Muscle of leg (tissue), 11 donors: ENCODE measurements around the gene TBC1D16. TPM values are rescaled to one million over a fixed set of nuclear protein-coding genes. Genes with fewer than 3 reads are reported as not detected.
"Not testable (repeated sequence)": the region's sequence is repeated elsewhere in the genome, so short reads cannot be mapped to it uniquely, and the experiment has no call there.

ENCODE experiments used
- DNase-seq: peaks from one replicate; pipeline ENCODE4 v3.0.0; 2013
- H3K27ac ChIP-seq: one replicate; pipeline ENCODE4 v1.5.1; 2013; ENCODE audit warnings: mild to moderate bottlenecking, low read length, control low read depth
- H3K27me3 ChIP-seq: one replicate; pipeline ENCODE4 v1.6.1; 2013; ENCODE audit warnings: low read length; ENCODE audit not compliant: control insufficient read depth, insufficient read depth
- H3K36me3 ChIP-seq: one replicate; pipeline ENCODE4 v1.6.1; 2013; ENCODE audit warnings: low read length; ENCODE audit not compliant: control insufficient read depth, insufficient read depth
- H3K4me1 ChIP-seq: one replicate; pipeline ENCODE4 v1.6.1; 2013; ENCODE audit warnings: low read length; ENCODE audit not compliant: control insufficient read depth, insufficient read depth
- H3K4me3 ChIP-seq: one replicate; pipeline ENCODE4 v1.5.1; 2013; ENCODE audit warnings: low read length, control low read depth
- H3K9me3 ChIP-seq: replicated peaks from 2 replicates; pipeline ENCODE4 v1.6.1; 2013; ENCODE audit warnings: low read depth, low read length; ENCODE audit not compliant: control insufficient read depth
- WGBS: methylation state at CpG from one replicate; pipeline ENCODE4 v1.1.5; 2013; ENCODE audit warnings: missing lambda C conversion rate; ENCODE audit not compliant: insufficient coverage; 5-methylcytosine and 5-hydroxymethylcytosine counted together
- polyA plus RNA-seq, 8 donors: library from polyadenylated mRNA; unstranded; fragments of 120-200 nt; gene quantifications; one replicate each; pipeline versions ENCODE4 v1.2.1 to v1.2.3, GENCODE V29; 2013; ENCODE audit warnings: inconsistent platforms in 1 of 8, low replicate concordance in 1 of 8; ENCODE audit not compliant: insufficient read length in 8 of 8, insufficient read depth in 1 of 8
- total RNA-seq: library from RNA; stranded (reverse); fragments of 120-200 nt; gene quantifications from one replicate; pipeline ENCODE4 v1.2.4, GENCODE V29; 2013

The TBC1D16 gene
- total and polyA plus RNA-seq, 9 donors: 22.6 to 43.8 (median 34.1) TPM

DNA sequence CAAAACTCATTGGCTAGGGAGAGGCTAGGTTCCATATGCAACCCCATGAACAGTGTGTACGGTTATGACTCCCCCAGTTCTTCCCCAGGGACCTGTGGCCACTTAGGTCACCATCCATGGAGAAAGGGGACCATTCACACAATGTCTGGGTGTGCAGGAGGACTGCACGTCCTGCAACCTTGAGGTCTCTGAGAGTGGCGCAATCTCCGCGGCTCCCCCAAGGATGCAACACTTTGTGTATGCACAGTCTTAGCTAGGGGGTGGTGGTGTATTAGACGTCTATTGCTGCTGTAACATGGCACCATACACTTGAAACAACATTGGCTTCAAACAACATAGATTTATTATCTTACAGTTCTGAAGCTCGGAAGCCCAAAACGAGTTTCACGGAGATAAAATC, 130.8 kb downstream of the TBC1D16 start:
- no peak overlapping the region for H3K27ac ChIP-seq
- H3K27me3 ChIP-seq: peaks cover 23% of the 10 kb centered on the region
- DNase-seq: no peak
- H3K9me3 ChIP-seq: no peaks in the 10 kb centered on the region
- WGBS: 88% methylated on average over 7 of the region's 9 CpGs
- no peak overlapping the region for H3K4me3 ChIP-seq
- H3K36me3 ChIP-seq: no peaks in the 10 kb centered on the region
- no peaks in the 10 kb centered on the region for H3K4me1 ChIP-seq

- no peak overlapping the region for H3K4me3 ChIP-seq
- H3K36me3 ChIP-seq: no peaks in the 10 kb centered on the region
- no peak for DNase-seq
- peaks cover 17% of the 10 kb centered on the region for H3K27me3 ChIP-seq
- 70% methylated on average over 4 of the region's 10 CpGs for WGBS
- peaks cover 4% of the 10 kb centered on the region for H3K9me3 ChIP-seq
- H3K4me1 ChIP-seq: no peaks in the 10 kb centered on the region
- H3K27ac ChIP-seq: no peak overlapping the region
These were observed 133.4 kb downstream of the TBC1D16 start for GRCh38 chr17:79902146-79902791.

GRCh38 chr17:79901131-79901530, 134.5 kb downstream of the TBC1D16 start:
- Histone ChIP-seq H3K4me1 (no peaks in the 10 kb centered on the region), H3K4me3 (no peak overlapping the region), H3K27me3 (peaks cover 18% of the 10 kb centered on the region), H3K36me3 (no peaks in the 10 kb centered on the region), H3K27ac (no peak overlapping the region), H3K9me3 (peaks cover 4% of the 10 kb centered on the region)
- 59% methylated on average over 4 of the region's 6 CpGs for WGBS
- no peak for DNase-seq

GRCh38 chr17:79899584-79899983, 136.1 kb downstream of the TBC1D16 start:
- Histone ChIP-seq H3K4me3 (no peak overlapping the region), H3K9me3 (peaks cover 4% of the 10 kb centered on the region), H3K36me3 (no peaks in the 10 kb centered on the region), H3K27me3 (peaks cover 15% of the 10 kb centered on the region), H3K4me1 (no peaks in the 10 kb centered on the region), H3K27ac (no peak overlapping the region)
- no CpG with 5 or more reads among the region's 4 CpGs for WGBS
- DNase-seq: no peak

DNA sequence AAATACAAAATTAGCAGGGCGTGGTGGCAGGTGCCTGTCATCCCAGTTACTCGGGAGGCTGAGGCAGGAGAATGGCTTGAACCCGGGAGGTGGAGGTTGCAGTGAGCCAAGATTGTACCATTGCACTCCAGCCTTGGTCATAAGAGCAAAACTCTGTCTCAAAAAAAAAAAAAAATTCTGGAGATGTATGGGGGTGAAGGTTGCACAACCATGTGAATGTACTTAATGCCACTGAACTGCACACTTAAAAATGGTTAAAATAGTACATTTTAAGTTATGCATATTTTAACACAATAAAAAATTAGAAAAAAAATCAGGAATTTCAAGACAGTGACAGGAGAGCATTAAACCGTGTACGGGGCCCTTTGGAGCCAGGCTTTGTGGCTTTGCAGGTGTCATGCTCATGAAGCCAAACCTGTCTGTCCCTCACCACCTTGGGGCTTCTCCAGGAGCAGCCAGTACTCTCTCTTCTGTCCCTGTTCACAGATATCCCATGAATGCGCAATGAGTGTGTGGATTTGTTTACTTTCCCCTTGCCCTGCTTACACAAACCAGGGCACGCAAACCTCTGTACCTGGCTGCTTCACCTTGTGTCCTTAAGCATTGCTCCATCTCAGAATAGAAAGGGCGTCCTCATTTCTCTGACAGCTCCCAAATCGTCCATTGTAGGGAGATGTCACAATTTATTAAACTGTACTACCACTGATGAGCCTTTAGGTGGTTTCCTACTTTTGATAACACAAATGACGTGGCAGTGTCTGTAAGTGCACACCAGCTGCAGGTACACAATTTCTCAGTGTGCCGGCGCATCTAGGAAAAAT, 138.2 kb downstream of the TBC1D16 start:
- H3K4me3 ChIP-seq: no peak overlapping the region
- H3K4me1 ChIP-seq: peaks cover 5% of the 10 kb centered on the region
- no peak for DNase-seq
- no peaks in the 10 kb centered on the region for H3K36me3 ChIP-seq
- WGBS: 82% methylated on average over 3 of the region's 12 CpGs
- H3K27me3 ChIP-seq: peaks cover 13% of the 10 kb centered on the region
- H3K9me3 ChIP-seq: peaks cover 4% of the 10 kb centered on the region
- H3K27ac ChIP-seq: no peak overlapping the region

DNA sequence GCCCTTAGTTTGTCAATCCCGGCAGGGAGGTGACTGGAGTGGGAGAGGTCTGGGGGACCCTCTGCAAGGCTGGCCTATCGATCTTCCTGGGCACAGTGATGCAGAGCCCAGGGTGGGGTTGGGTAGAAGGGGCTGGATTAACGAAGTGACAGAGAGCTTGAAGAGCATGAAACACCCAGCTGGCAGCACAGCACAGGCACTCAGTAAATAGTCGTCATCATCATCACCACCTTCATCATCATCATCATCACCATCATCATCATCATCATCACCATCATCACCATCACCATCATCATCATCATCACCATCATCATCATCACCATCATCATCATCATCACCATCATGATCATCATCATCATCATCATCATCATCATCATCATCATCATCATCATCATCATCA, 142.2 kb downstream of the TBC1D16 start:
- DNase-seq, H3K4me3 ChIP-seq, H3K36me3 ChIP-seq, H3K9me3 ChIP-seq, H3K27ac ChIP-seq: not testable (repeated sequence)
- 100% methylated on average over 3 of the region's 4 CpGs for WGBS
- H3K27me3 ChIP-seq: peaks cover 14% of the 10 kb centered on the region
- H3K4me1 ChIP-seq: peaks cover 17% of the 10 kb centered on the region

DNA sequence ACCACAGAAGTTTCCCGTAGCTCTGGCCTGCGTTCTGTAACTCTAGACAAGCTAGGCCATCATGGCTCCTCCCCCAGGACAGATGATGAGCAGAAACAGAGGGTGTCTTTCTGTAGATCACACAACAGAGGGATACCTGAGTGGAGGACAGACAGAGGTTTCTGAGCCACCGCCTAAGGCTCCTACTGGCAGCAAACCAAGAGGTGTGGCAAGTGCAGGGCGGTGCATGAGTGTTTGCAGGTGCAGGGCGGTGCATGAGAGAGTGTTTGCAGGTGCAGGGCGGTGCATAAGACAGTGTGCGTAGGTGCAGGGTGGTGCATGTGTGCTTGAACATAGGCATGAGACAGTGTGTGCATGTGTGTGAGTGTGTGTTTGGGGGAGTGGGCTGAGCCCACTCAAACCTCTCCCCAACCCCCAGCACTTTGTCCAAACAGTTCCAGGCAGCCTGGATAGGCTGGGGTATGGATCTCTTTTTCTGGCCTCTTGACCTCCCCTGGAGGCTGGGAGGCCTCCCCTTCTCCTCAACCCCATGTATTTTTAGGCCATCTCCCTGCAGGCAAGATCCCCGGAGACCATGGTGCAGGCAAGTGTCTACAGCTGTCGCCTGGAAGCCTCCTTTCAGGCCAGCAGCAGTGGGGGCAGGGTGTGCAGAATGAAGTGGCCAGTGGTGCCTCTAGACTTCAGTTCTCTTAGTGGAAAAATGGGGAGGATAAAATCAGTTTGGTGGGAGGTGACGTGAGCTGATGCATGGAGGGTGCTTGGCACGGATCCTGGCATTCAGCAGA, 143.0 kb downstream of the TBC1D16 start:
- H3K4me3 ChIP-seq: no peak overlapping the region
- 68% methylated on average over 8 of the region's 11 CpGs for WGBS
- peaks cover 19% of the 10 kb centered on the region for H3K27me3 ChIP-seq
- H3K4me1 ChIP-seq: peaks cover 17% of the 10 kb centered on the region
- no peaks in the 10 kb centered on the region for H3K9me3 ChIP-seq
- H3K27ac ChIP-seq: no peak overlapping the region
- peak; percentile 23 for DNase-seq
- no peaks in the 10 kb centered on the region for H3K36me3 ChIP-seq

- Histone ChIP-seq H3K27ac (no peak overlapping the region), H3K4me3 (no peak overlapping the region), H3K27me3 (peaks cover 28% of the 10 kb centered on the region), H3K4me1 (peaks cover 17% of the 10 kb centered on the region), H3K36me3 (no peaks in the 10 kb centered on the region), H3K9me3 (no peaks in the 10 kb centered on the region)
- no peak for DNase-seq
- WGBS: 68% methylated on average over 13 of the region's 16 CpGs
These were observed 144.4 kb downstream of the TBC1D16 start for GRCh38 chr17:79891113-79891730.

GRCh38 chr17:79890706-79891105, 145.0 kb downstream of the TBC1D16 start:
- Histone ChIP-seq H3K27me3 (peaks cover 28% of the 10 kb centered on the region), H3K4me3 (no peak overlapping the region), H3K36me3 (no peaks in the 10 kb centered on the region), H3K4me1 (peaks cover 17% of the 10 kb centered on the region), H3K27ac (no peak overlapping the region), H3K9me3 (no peaks in the 10 kb centered on the region)
- no peak for DNase-seq
- 42% methylated on average over 7 of the region's 9 CpGs for WGBS
